ENCODE measurements around the gene RTKN. TPM values are rescaled to one million over a fixed set of nuclear protein-coding genes. Genes with fewer than 3 reads are reported as not detected.

The RTKN gene
- total and polyA plus RNA-seq, 2 experiments from 2014 or later = 13.5 to 14.5 TPM

GRCh38 chr2:74401891-74402290, 39.8 kb downstream of the RTKN start:
- H3K9me2 ChIP-seq (ENCODE audit: insufficient read depth) = no peaks in the 10 kb centered on the region
- no peaks in the 10 kb centered on the region for H3K9me3 ChIP-seq (ENCODE audit: low read depth)
- 68 to 72% methylated on average over 2 of the region's 2 CpGs for WGBS, 2 experiments (ENCODE audit: low coverage in 1 of 2, low lambda C conversion rate in 2 of 2, missing lambda C conversion rate in 2 of 2)
- H3F3A ChIP-seq (ENCODE audit: insufficient read depth) = no peaks in the 10 kb centered on the region
- in situ Hi-C loops (cut with MboI) = no loop called here
- no peaks in the 10 kb centered on the region for H4K20me1 ChIP-seq (ENCODE audit: insufficient read depth)
- H2AFZ ChIP-seq = no peak overlapping the region
- no peak overlapping the region for H3K9ac ChIP-seq
- no peaks in the 10 kb centered on the region; the same call in 1 of the 2 replicates for H3K4me1 ChIP-seq (ENCODE audit: insufficient read depth)
- no peaks in the 10 kb centered on the region for H3K27me3 ChIP-seq (replicated peaks; ENCODE audit: insufficient read depth)
- DNase-seq = no peak
- TF ChIP-seq EZH2 (IDR thresholded peaks at IDR 0.05; ENCODE audit: insufficient read depth, poor library complexity, severe bottlenecking) = no peak
- TF ChIP-seq EZH2phosphoT487 (IDR thresholded peaks at IDR 0.05; ENCODE audit: insufficient read depth, low read depth) = no peak
- H3K79me2 ChIP-seq (ENCODE audit: insufficient read depth) = no peaks in the 10 kb centered on the region
- H3K4me3 ChIP-seq = no peak overlapping the region
- no peak overlapping the region for H3K27ac ChIP-seq
- H3K36me3 ChIP-seq (ENCODE audit: low read depth) = no peaks in the 10 kb centered on the region
- no peak overlapping the region for H3K4me2 ChIP-seq (ENCODE audit: unreplicated experiment)

DNA sequence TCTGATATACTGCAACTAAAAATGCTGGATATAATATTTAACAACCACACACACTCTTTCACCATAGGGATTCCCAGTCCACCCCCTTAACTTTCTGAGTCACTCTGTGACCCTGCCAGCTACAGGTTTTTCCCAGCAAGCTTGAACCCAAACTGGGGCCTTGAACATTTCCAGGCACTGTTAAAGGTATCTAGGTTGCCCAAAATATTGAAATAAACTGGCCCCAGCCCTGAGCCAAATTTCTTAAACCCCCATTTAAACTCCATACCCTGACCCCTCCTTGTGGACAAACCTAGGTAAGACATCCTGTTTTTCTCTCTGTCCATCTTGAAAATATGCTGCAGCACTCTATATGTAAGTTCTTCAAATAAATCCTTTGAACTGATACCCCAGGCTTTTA, 42.0 kb downstream of the RTKN start:
- Histone ChIP-seq H3F3A (ENCODE audit: insufficient read depth) (no peaks in the 10 kb centered on the region), H3K27me3 (replicated peaks; ENCODE audit: insufficient read depth) (no peaks in the 10 kb centered on the region), H3K9me3 (ENCODE audit: low read depth) (no peaks in the 10 kb centered on the region), H3K4me1 (ENCODE audit: insufficient read depth) (no peaks in the 10 kb centered on the region), H3K4me2 (ENCODE audit: unreplicated experiment) (no peak overlapping the region), H3K36me3 (ENCODE audit: low read depth) (no peaks in the 10 kb centered on the region), H3K79me2 (ENCODE audit: insufficient read depth) (no peaks in the 10 kb centered on the region), H3K4me3 (no peak overlapping the region), H2AFZ (peak overlapping the region; percentile 37), H3K27ac (no peak overlapping the region), H3K9ac (no peak overlapping the region), H3K9me2 (ENCODE audit: insufficient read depth) (no peaks in the 10 kb centered on the region), H4K20me1 (ENCODE audit: insufficient read depth) (no peaks in the 10 kb centered on the region)
- TF ChIP-seq EZH2 (IDR thresholded peaks at IDR 0.05; ENCODE audit: insufficient read depth, poor library complexity, severe bottlenecking) (no peak), EZH2phosphoT487 (IDR thresholded peaks at IDR 0.05; ENCODE audit: insufficient read depth, low read depth) (no peak)
- in situ Hi-C loops (cut with MboI) = no loop called here
- DNase-seq = peak; percentile 62

DNA sequence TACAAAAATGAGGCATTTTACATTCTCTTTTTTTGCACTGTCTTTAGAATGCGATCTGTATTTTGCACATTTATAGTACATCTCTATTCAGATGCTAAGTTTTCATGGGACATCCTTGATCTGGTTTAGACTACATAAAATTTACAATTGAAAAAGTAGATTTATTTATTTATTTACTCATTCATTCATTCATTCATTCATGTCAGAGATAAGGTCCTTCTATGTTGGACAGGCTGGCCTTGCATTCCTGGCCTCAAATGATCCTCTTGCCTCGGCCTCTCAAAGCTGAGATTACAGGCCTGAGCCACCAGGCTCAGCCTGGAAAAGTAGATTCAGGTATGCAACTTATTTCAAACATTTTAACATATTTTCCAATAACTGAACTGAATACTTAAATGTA, 45.6 kb downstream of the RTKN start:
- H3K79me2 ChIP-seq (ENCODE audit: insufficient read depth) = peaks cover 6% of the 10 kb centered on the region
- no peak for TF ChIP-seq EZH2phosphoT487 (IDR thresholded peaks at IDR 0.05; ENCODE audit: insufficient read depth, low read depth)
- no peak for TF ChIP-seq EZH2 (IDR thresholded peaks at IDR 0.05; ENCODE audit: insufficient read depth, poor library complexity, severe bottlenecking)
- H2AFZ ChIP-seq = no peak overlapping the region

GRCh38 chr2:74393525-74393924, 48.2 kb downstream of the RTKN start:
- Histone ChIP-seq H3K27ac (no peak overlapping the region), H3K9me3 (ENCODE audit: low read depth) (no peaks in the 10 kb centered on the region), H3K79me2 (ENCODE audit: insufficient read depth) (peaks cover 32% of the 10 kb centered on the region), H2AFZ (no peak overlapping the region), H3K4me2 (ENCODE audit: unreplicated experiment) (no peak overlapping the region), H3K4me1 (ENCODE audit: insufficient read depth) (peaks cover 23% of the 10 kb centered on the region), H3K27me3 (replicated peaks; ENCODE audit: insufficient read depth) (no peaks in the 10 kb centered on the region), H3K9me2 (ENCODE audit: insufficient read depth) (no peaks in the 10 kb centered on the region), H3K4me3 (no peak overlapping the region), H3K36me3 (ENCODE audit: low read depth) (no peaks in the 10 kb centered on the region), H3F3A (ENCODE audit: insufficient read depth) (peaks cover 4% of the 10 kb centered on the region), H4K20me1 (ENCODE audit: insufficient read depth) (no peaks in the 10 kb centered on the region), H3K9ac (no peak overlapping the region)
- no peak for DNase-seq
- no peak for TF ChIP-seq EZH2phosphoT487 (IDR thresholded peaks at IDR 0.05; ENCODE audit: insufficient read depth, low read depth)
- TF ChIP-seq EZH2 (IDR thresholded peaks at IDR 0.05; ENCODE audit: insufficient read depth, poor library complexity, severe bottlenecking) = no peak
- in situ Hi-C loops (cut with MboI) = no loop called here
- WGBS, 2 experiments (ENCODE audit: low coverage in 1 of 2, low lambda C conversion rate in 2 of 2, missing lambda C conversion rate in 2 of 2) = 95 to 100% methylated on average over 1 of the region's 1 CpG

More for the DNA sequence above, 45.6 kb downstream of the RTKN start:
- H3F3A ChIP-seq (ENCODE audit: insufficient read depth) = no peaks in the 10 kb centered on the region
- no peak overlapping the region for H3K9ac ChIP-seq
- H3K27me3 ChIP-seq (replicated peaks; ENCODE audit: insufficient read depth) = no peaks in the 10 kb centered on the region
- no peak overlapping the region for H3K4me2 ChIP-seq (ENCODE audit: unreplicated experiment)
- H3K9me3 ChIP-seq (ENCODE audit: low read depth) = no peaks in the 10 kb centered on the region
- no peak overlapping the region for H3K4me3 ChIP-seq
- H4K20me1 ChIP-seq (ENCODE audit: insufficient read depth) = no peaks in the 10 kb centered on the region
- in situ Hi-C loops (cut with MboI) = no loop called here
- H3K9me2 ChIP-seq (ENCODE audit: insufficient read depth) = no peaks in the 10 kb centered on the region
- H3K27ac ChIP-seq = no peak overlapping the region
- no peak for DNase-seq
- 0 out of 2 replicates have a peak, but pooled peaks cover 6% of the 10 kb centered on the region for H3K4me1 ChIP-seq (ENCODE audit: insufficient read depth)
- no peaks in the 10 kb centered on the region for H3K36me3 ChIP-seq (ENCODE audit: low read depth)
- WGBS, 2 experiments (ENCODE audit: low coverage in 1 of 2, low lambda C conversion rate in 2 of 2, missing lambda C conversion rate in 2 of 2) = 66 to 69% methylated on average over 2 of the region's 2 CpGs

- 48 to 50% methylated on average over 13 of the region's 13 CpGs for WGBS, 2 experiments (ENCODE audit: low coverage in 1 of 2, low lambda C conversion rate in 2 of 2, missing lambda C conversion rate in 2 of 2)
- peak overlapping the region; percentile 89 for H3K4me3 ChIP-seq
- H3K9me2 ChIP-seq (ENCODE audit: insufficient read depth) = no peaks in the 10 kb centered on the region
- TF ChIP-seq EZH2 (IDR thresholded peaks at IDR 0.05; ENCODE audit: insufficient read depth, poor library complexity, severe bottlenecking) (no peak), EZH2phosphoT487 (IDR thresholded peaks at IDR 0.05; ENCODE audit: insufficient read depth, low read depth) (no peak)
- no peaks in the 10 kb centered on the region for H4K20me1 ChIP-seq (ENCODE audit: insufficient read depth)
- H2AFZ ChIP-seq = peak overlapping the region; percentile 98
- peak overlapping the region; percentile 94 for H3K4me2 ChIP-seq (ENCODE audit: unreplicated experiment)
- peak overlapping the region; percentile 88 for H3K9ac ChIP-seq
- no peaks in the 10 kb centered on the region for H3K36me3 ChIP-seq (ENCODE audit: low read depth)
- no peaks in the 10 kb centered on the region for H3K27me3 ChIP-seq (replicated peaks; ENCODE audit: insufficient read depth)
- H3K79me2 ChIP-seq (ENCODE audit: insufficient read depth) = peaks cover 42% of the 10 kb centered on the region
- peaks cover 15% of the 10 kb centered on the region for H3F3A ChIP-seq (ENCODE audit: insufficient read depth)
- no peak overlapping the region for H3K27ac ChIP-seq
- no peak for DNase-seq
- in situ Hi-C loops (cut with MboI) = no loop called here
- no peaks in the 10 kb centered on the region for H3K9me3 ChIP-seq (ENCODE audit: low read depth)
- H3K4me1 ChIP-seq (ENCODE audit: insufficient read depth) = peaks cover 34% of the 10 kb centered on the region
Measured at GRCh38 chr2:74392449-74392743, 49.3 kb downstream of the RTKN start.
